Measurements from ENCODE around the gene BCDIN3D. TPM values are rescaled to one million over a fixed set of nuclear protein-coding genes. Genes with fewer than 3 reads are reported as not detected.

Gene BCDIN3D
- total RNA-seq, 2 donors from 2014 or later = 1.8 to 2.0 TPM

GRCh38 chr12:49823350-49823749 is 19.6 kb downstream of the BCDIN3D start:
- DNase-seq (ENCODE audit: low spot score) = no peak
- H3K9me3 ChIP-seq = no peaks in the 10 kb centered on the region
- H3K27me3 ChIP-seq = no peaks in the 10 kb centered on the region
- H3K4me1 ChIP-seq = peaks cover 0 to 71% of the 10 kb centered on the region in 2 donors
- H3K27ac ChIP-seq = no peak overlapping the region
- no peak for TF ChIP-seq CTCF (IDR thresholded peaks at IDR 0.05)
- H3K4me3 ChIP-seq = no peak overlapping the region
- H3K36me3 ChIP-seq = peaks cover 18% of the 10 kb centered on the region

GRCh38 chr12:49821373-49822287 is 21.3 kb downstream of the BCDIN3D start:
- no peak for DNase-seq (ENCODE audit: low spot score)
- Histone ChIP-seq H3K4me1 (peaks cover 0 to 62% of the 10 kb centered on the region in 2 donors), H3K9me3 (no peaks in the 10 kb centered on the region), H3K36me3 (peaks cover 18% of the 10 kb centered on the region), H3K4me3 (no peak overlapping the region), H3K27ac (peak overlapping the region; percentile 19 to 50), H3K27me3 (no peaks in the 10 kb centered on the region)
- TF ChIP-seq CTCF (IDR thresholded peaks at IDR 0.05) = no peak

GRCh38 chr12:49819786-49820185 is 23.1 kb downstream of the BCDIN3D start:
- no peak overlapping the region for H3K4me3 ChIP-seq
- no peak for DNase-seq (ENCODE audit: low spot score)
- peak overlapping the region in 1 of 2 donors; percentile 19 for H3K27ac ChIP-seq
- H3K27me3 ChIP-seq = no peaks in the 10 kb centered on the region
- no peak for TF ChIP-seq CTCF (IDR thresholded peaks at IDR 0.05)
- peaks cover 0 to 49% of the 10 kb centered on the region in 2 donors for H3K4me1 ChIP-seq
- no peaks in the 10 kb centered on the region for H3K9me3 ChIP-seq
- H3K36me3 ChIP-seq = peaks cover 18% of the 10 kb centered on the region

GRCh38 chr12:49818241-49818895 is 24.5 kb downstream of the BCDIN3D start:
- Histone ChIP-seq H3K27me3 (no peaks in the 10 kb centered on the region), H3K9me3 (no peaks in the 10 kb centered on the region), H3K27ac (no peak overlapping the region), H3K36me3 (peaks cover 17% of the 10 kb centered on the region), H3K4me3 (no peak overlapping the region), H3K4me1 (peaks cover 0 to 35% of the 10 kb centered on the region in 2 donors)
- no peak for DNase-seq (ENCODE audit: low spot score)
- no peak for TF ChIP-seq CTCF (IDR thresholded peaks at IDR 0.05)

GRCh38 chr12:49813131-49813530 is 29.8 kb downstream of the BCDIN3D start:
- no peaks in the 10 kb centered on the region for H3K36me3 ChIP-seq
- peaks cover 0 to 38% of the 10 kb centered on the region in 2 donors for H3K4me1 ChIP-seq
- no peak overlapping the region for H3K27ac ChIP-seq
- H3K4me3 ChIP-seq = no peak overlapping the region
- TF ChIP-seq CTCF (IDR thresholded peaks at IDR 0.05) = no peak
- H3K27me3 ChIP-seq = no peaks in the 10 kb centered on the region
- H3K9me3 ChIP-seq = no peaks in the 10 kb centered on the region
- no peak for DNase-seq (ENCODE audit: low spot score)

All from right atrium auricular region (tissue), 2 donors.